Measurements from ENCODE around the gene EPS15. TPM values are rescaled to one million over a fixed set of nuclear protein-coding genes. Genes with fewer than 3 reads are reported as not detected.
A peak's percentile ranks its signal among the peaks of the same experiment; 100 is the strongest.

Gene EPS15
- total RNA-seq, 1 experiment from 2014 or later = 26.3 TPM

DNA sequence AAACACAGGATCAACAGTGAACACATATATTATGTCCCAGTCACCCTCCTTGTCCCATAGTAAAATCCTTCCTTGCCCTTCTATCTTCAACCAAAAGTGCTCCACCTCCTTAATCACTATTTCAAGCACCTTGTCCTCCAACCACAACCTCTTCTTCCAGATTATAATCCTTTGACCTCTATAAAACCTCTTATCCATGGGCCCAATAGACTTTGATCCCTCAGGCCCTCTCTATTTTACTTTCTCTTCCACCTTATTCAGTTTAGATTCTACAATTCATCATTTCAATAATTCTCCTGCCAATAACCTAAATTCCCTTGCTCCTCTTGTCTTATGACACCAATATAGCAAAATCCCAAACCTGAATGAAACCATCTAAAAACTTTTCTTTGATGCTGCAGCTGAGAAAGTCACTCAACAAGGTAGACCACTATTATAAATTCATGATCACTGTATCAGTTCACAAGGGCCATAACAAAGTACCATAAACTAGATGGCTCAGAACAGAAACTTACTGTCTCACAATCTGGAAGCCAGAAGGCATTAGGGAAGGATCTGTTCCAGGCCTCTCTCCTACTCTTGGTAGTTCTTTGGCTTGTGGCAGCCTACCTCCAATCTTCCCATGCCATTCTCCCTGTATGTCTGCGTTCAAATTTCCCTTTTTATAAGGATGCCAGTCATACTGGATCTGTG, 24.8 kb downstream of the EPS15 start:
- no peak for DNase-seq
- no peak overlapping the region for H3K4me3 ChIP-seq (ENCODE audit: low read length)
- POLR2A ChIA-PET (ENCODE audit: unreplicated experiment) = no interaction called here
- no peak overlapping the region for H3K9ac ChIP-seq (ENCODE audit: low read length)
- no peak overlapping the region for H3K4me2 ChIP-seq (ENCODE audit: low read length)
- CTCF ChIA-PET = no interaction called here
- H3K4me1 ChIP-seq (ENCODE audit: insufficient read depth, low read length) = peaks cover 13% of the 10 kb centered on the region; the same call in 1 of the 2 replicates
- intact Hi-C loops (cut with micrococcal nuclease) = no loop called here
- no peak overlapping the region for H2AFZ ChIP-seq (ENCODE audit: low read length)
- H3K79me2 ChIP-seq (ENCODE audit: low read length) = peaks cover 84% of the 10 kb centered on the region
- ATAC-seq = no peak
- TF ChIP-seq EZH2phosphoT487 (IDR thresholded peaks at IDR 0.05; ENCODE audit: borderline replicate concordance, low read length) = no peak
- no peak for TF ChIP-seq EZH2 (IDR thresholded peaks at IDR 0.05; ENCODE audit: low read length, unreplicated experiment)
- TF ChIP-seq, protein P1, sequence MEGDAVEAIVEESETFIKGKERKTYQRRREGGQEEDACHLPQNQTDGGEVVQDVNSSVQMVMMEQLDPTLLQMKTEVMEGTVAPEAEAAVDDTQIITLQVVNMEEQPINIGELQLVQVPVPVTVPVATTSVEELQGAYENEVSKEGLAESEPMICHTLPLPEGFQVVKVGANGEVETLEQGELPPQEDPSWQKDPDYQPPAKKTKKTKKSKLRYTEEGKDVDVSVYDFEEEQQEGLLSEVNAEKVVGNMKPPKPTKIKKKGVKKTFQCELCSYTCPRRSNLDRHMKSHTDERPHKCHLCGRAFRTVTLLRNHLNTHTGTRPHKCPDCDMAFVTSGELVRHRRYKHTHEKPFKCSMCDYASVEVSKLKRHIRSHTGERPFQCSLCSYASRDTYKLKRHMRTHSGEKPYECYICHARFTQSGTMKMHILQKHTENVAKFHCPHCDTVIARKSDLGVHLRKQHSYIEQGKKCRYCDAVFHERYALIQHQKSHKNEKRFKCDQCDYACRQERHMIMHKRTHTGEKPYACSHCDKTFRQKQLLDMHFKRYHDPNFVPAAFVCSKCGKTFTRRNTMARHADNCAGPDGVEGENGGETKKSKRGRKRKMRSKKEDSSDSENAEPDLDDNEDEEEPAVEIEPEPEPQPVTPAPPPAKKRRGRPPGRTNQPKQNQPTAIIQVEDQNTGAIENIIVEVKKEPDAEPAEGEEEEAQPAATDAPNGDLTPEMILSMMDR (conservative IDR thresholded peaks at IDR 0.05; ENCODE audit: low read depth, low read length) = no peak
- no peaks in the 10 kb centered on the region for H3K9me3 ChIP-seq (ENCODE audit: low read length)
- no TSS peak for BruUV-seq (replicated peaks)
- H3F3A ChIP-seq (ENCODE audit: low read length, unreplicated experiment) = no peaks in the 10 kb centered on the region
- no peaks in the 10 kb centered on the region; the same call in 1 of the 2 replicates for H4K20me1 ChIP-seq (ENCODE audit: low read length)
- H3K27ac ChIP-seq (ENCODE audit: low read length) = no peak overlapping the region
- H3K27me3 ChIP-seq (ENCODE audit: low read length) = no peaks in the 10 kb centered on the region
- no peaks in the 10 kb centered on the region for H3K9me2 ChIP-seq (replicated peaks; ENCODE audit: low read length)
- H3K36me3 ChIP-seq (ENCODE audit: low read depth, low read length) = no peaks in the 10 kb centered on the region

DNA sequence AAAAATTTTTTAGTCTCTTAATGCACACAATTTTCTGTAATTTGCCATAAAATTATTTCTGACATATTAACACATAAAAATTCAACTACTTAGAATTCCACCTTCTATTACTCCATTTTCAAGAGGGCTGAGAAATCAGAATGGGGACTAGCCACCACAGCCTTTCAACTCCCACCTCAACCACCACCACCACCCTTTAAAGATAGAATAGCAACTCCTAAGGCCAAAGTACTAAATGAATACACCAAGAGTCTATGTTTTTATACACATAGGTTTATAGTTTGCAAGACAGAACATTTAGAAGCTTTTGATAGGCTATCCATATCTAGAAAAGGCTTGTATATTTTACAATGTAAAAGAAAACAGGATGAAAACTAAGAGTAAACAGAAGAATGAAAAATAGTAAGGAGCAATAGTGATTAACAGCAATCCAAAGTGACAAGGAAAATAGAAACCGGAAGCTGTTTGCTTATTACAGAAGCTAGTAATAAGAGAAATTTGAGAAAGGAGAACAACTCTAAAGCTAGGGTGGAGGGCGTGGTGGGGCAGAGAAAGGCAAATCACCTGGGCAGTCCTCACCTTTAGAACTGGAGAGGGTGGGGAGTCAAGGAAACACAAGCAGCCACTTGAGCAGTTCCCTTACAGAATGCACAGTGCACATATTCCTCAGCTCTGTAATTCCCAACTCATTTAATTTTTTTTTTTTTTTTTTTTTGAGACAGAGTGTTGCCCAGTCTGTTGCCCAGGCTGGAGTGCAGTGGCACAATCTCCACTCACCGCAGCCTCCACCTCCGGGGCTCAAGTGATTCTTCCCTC, 27.7 kb downstream of the EPS15 start:
- TF ChIP-seq, protein P1 (conservative IDR thresholded peaks at IDR 0.05; ENCODE audit: low read depth, low read length) = no peak
- TF ChIP-seq EZH2phosphoT487 (IDR thresholded peaks at IDR 0.05; ENCODE audit: borderline replicate concordance, low read length) (no peak), EZH2 (IDR thresholded peaks at IDR 0.05; ENCODE audit: low read length, unreplicated experiment) (no peak)
- CTCF ChIA-PET = interaction anchor here (0.5 kb wide), 1 partner anchor 199 kb away, joined by 3 read pairs; no protein-coding TSS in a partner anchor

More for the DNA sequence above, 27.7 kb downstream of the EPS15 start:
- ATAC-seq (peak; percentile 48), DNase-seq (no peak)
- BruUV-seq (replicated peaks) = no TSS peak
- no peak overlapping the region for H3K4me3 ChIP-seq (ENCODE audit: low read length)
- H3K27me3 ChIP-seq (ENCODE audit: low read length) = no peaks in the 10 kb centered on the region
- H3K4me2 ChIP-seq (ENCODE audit: low read length) = no peak overlapping the region
- H3K9me2 ChIP-seq (replicated peaks; ENCODE audit: low read length) = no peaks in the 10 kb centered on the region
- no peaks in the 10 kb centered on the region; the same call in 1 of the 2 replicates for H4K20me1 ChIP-seq (ENCODE audit: low read length)
- no peak overlapping the region for H3K9ac ChIP-seq (ENCODE audit: low read length)
- H2AFZ ChIP-seq (ENCODE audit: low read length) = no peak overlapping the region
- no peak overlapping the region for H3K27ac ChIP-seq (ENCODE audit: low read length)
- H3F3A ChIP-seq (ENCODE audit: low read length, unreplicated experiment) = no peaks in the 10 kb centered on the region
- POLR2A ChIA-PET (ENCODE audit: unreplicated experiment) = no interaction called here
- H3K36me3 ChIP-seq (ENCODE audit: low read depth, low read length) = no peaks in the 10 kb centered on the region
- H3K9me3 ChIP-seq (ENCODE audit: low read length) = no peaks in the 10 kb centered on the region
- intact Hi-C loops (cut with micrococcal nuclease) = no loop called here
- H3K4me1 ChIP-seq (ENCODE audit: insufficient read depth, low read length) = peaks cover 13% of the 10 kb centered on the region; the same call in 1 of the 2 replicates
- peaks cover 79% of the 10 kb centered on the region for H3K79me2 ChIP-seq (ENCODE audit: low read length)
